Hindlimb muscle (tissue), 1 donor: ENCODE data around the gene ENOSF1. TPM values are rescaled to one million over a fixed set of nuclear protein-coding genes. Genes with fewer than 3 reads are reported as not detected.

Experiments
- DNase-seq: peaks from one replicate; pipeline ENCODE4 v3.0.0-alpha.2; 2013
- polyA plus RNA-seq: library from polyadenylated mRNA; unstranded; fragments of 120-200 nt; gene quantifications from one replicate; pipeline ENCODE4 v1.2.1, GENCODE V29; 2013; ENCODE audit not compliant: insufficient read length

ENOSF1 gene
- polyA plus RNA-seq, 1 donor, result 30.8 TPM

DNA sequence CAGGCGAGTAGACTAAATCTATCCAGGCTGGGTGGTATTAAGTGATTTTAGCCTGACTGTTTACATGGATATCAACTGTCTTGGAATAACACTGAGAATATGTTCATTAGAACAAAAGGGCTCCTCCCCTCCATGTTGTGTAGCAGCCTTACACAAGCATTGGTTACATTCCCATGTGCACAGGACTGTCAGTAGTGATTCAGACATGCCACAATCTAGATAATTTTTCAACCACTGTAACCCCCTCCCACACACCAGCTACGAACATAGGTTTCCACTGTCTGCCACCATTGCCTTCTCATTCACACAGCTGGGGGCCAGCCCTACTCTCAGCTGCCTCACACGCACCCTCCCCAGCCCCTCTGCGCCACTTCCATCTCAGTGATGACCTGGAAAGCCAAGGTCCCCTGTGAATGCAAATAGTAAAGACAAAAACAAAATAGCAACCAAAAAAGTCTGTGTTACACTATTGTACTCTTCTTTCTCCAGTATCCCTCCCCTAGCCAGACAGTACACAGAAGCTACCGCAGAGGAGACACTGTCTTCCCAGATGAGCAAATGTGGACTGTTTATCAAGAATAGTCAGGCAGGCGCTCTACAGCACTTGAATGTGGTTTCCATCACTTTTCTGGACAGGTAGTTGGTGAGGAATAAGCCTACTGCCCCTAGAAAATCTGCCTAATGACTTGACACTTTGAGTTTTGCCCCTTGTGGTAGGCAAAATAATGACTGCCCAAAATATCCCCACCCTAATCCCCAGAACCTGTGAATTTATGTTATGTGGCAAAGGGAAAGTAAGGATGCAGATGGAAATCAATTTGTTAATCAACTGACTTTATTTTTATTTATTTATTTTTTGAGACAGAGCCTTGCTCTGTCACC is 82.9 kb downstream of the ENOSF1 start:
- no peak for DNase-seq

DNA sequence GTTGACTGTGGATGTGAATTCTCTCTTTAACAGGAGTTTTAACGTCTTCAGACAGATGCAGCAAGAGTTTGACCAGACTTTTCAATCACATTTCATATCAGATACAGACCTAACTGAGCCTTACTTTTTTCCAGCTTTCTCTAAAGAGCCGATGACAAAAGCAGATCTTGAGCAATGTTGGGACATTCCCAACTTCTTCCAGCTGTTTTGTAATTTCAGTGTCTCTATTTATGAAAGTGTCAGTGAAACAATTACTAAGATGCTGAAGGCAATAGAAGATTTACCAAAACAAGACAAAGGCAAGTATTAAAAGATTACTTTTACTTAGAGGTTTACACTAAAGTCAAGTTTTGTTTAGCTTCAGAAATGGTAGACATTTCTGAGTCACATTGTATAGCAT is 85.2 kb downstream of the ENOSF1 start:
- no peak for DNase-seq

DNA sequence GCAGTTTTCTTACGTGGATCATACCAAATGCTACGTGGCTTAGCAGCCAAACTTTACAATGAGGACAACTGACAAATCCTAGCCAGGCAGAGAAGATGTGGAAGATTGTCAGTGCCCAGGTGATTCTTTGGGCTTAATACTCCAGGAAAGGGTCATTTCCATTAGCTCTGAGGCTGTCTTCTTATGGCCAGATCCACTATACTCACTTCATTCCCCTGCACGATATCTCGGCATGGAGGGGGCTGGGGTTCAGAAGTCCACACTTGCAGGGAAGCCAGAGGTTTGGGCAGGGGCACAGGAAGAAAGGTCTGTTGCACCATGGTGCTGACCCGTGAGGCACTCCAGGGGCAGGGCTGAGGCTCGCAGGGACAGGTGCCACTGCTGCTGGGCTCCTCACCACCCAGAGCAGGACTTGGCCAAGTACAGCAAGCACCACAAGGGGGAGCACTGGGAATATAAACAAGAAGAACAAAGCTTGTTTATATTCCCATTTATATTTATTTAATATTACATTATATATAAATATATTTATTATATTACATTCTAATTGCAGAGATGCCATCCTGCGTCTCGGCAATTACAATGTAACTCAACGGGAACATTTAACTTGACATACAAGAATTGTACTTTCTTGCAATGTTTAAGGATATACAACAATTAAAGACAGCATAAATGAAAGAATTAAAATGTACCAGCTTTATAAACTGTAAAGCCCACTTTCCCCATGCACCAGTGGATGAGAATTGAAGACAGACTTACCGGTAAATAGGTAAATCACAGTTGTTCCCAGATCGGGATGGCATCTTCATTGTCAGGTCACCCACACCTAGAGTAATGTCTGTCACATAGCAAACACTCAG is 88.4 kb downstream of the ENOSF1 start:
- DNase-seq, result peak; percentile 69

DNA sequence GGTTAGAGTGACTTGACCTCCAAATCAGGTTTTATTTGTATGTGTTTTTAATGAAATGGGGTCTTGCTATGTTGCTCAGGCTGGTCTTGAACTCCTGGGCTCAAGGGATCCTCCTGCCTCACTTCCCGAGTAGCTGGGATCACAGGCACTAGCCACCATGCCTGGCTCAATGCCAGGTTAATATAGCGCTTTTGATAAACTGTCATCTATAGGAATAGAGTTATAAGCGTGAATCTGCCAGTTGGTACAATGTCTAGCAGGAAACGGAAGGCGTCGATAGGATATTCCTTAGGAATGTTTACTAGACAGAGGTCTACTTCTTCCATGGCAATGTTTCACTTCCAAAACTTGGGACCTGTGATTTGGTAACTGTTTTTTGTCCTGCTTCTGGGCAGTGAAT is 90.1 kb downstream of the ENOSF1 start:
- DNase-seq, result no peak

DNA sequence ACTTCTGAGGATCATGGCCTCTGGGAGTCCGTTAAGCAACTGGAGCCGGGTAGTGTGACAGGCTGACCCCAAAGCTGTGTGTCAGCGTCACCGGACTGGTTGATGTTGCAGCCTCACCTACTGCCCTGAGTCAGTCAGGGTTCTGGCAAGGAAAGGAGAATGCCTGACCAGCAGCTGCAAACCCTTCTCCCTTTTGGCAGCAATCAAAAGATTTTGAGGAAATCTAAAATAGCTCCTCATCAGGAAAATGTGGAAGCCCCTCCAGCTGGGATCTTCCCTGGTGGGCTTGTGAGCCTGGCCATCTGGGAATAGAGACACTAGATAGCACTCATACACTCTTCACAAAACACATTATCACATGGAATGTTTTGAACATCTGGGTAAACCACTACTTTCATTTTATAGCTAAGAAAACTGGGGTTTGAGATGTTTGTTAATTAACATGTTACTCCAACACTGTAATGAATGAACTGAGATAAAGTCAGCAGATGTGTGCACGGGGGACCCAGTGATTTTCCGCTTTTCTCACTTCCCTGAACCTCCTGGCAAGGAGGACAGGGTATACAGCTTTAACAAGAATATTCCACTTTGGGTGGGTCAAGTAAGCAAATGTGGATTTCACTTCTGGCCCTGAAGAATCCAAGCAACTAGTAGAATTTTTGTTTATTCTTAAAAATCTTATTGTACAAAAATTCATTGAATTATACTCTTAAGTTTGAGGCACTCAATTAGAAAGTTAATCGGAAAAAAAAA is 91.0 kb downstream of the ENOSF1 start:
- DNase-seq, result no peak

Other genes with a start within 250 kb of the ENOSF1 start
- gene COLEC12, start 211.9 kb downstream of the ENOSF1 start, polyA plus RNA-seq, result 45.0 TPM
- gene CETN1, start 132.2 kb downstream of the ENOSF1 start, polyA plus RNA-seq, result not detected
- 0.76 TPM for gene CLUL1, start 115.6 kb downstream of the ENOSF1 start, polyA plus RNA-seq
- gene TYMS, start 55.0 kb downstream of the ENOSF1 start, polyA plus RNA-seq, result 45.0 TPM
- 44.9 TPM for gene YES1, start 99.6 kb upstream of the ENOSF1 start, polyA plus RNA-seq
- gene ADCYAP1, start 192.2 kb upstream of the ENOSF1 start, polyA plus RNA-seq, result 0.09 TPM